ENCODE measurements around the gene RCC2. TPM values are rescaled to one million over a fixed set of nuclear protein-coding genes. Genes with fewer than 3 reads are reported as not detected.

RCC2 gene
- total RNA-seq, 1 experiment from 2014 or later = 473 TPM

GRCh38 chr1:17371896-17372295 is 67.6 kb downstream of the RCC2 start, which contains the start of gene PADI6:
Gene PADI6 (plus strand): TSS chr1:17372196. CDS start chr1:17372246, 50 bp downstream.
- H3K27me3 Mint-ChIP-seq (ENCODE audit: low read depth) = peaks cover 11% of the 10 kb centered on the region
- no peak for TF ChIP-seq CTCF (conservative IDR thresholded peaks at IDR 0.05)
- no peaks in the 10 kb centered on the region for H3K27me3 ChIP-seq (ENCODE audit: insufficient read depth, low read length)
- H3K4me1 Mint-ChIP-seq = peaks cover 26% of the 10 kb centered on the region in 2 experiments
- H3K27ac Mint-ChIP-seq = peak within 1 kb of the TSS in 1 of 3 experiments; percentile 95; a peak in 2 of 7 replicates
- H2BK120ac ChIP-seq (ENCODE audit: low read depth, low read length, poor library complexity, severe bottlenecking) = no peak within 1 kb of the TSS
- no peak within 1 kb of the TSS for H4K8ac ChIP-seq (replicated peaks; ENCODE audit: insufficient read length, low read depth, low read length)
- no peak within 1 kb of the TSS for H3K23ac ChIP-seq (ENCODE audit: insufficient read length, low read depth, low read length)
- no peak within 1 kb of the TSS for H2BK15ac ChIP-seq (ENCODE audit: low read depth, low read length)
- no peak within 1 kb of the TSS for H3K56ac ChIP-seq (ENCODE audit: insufficient read length, low read depth, low read length)
- no peaks in the 10 kb centered on the region for H3K36me3 Mint-ChIP-seq (ENCODE audit: insufficient read depth in 1 of 3, low read depth in 3 of 3)
- H3K79me1 ChIP-seq (ENCODE audit: insufficient read depth, low read depth, low read length, poor library complexity, severe bottlenecking) = no peaks in the 10 kb centered on the region
- no peak within 1 kb of the TSS for H4K5ac ChIP-seq (ENCODE audit: insufficient read length, low read depth, low read length)
- H3K4me3 Mint-ChIP-seq = no peak within 1 kb of the TSS
- H3K4me2 ChIP-seq (ENCODE audit: insufficient read depth, insufficient read length, low read length) = no peak within 1 kb of the TSS
- no peaks in the 10 kb centered on the region for H3K4me1 ChIP-seq (ENCODE audit: insufficient read depth, low read length)
- H3K9ac ChIP-seq (ENCODE audit: extremely low read depth, insufficient read length, low read length) = no peak within 1 kb of the TSS
- no CpG with 5 or more reads among the region's 7 CpGs for WGBS (ENCODE audit: extremely low coverage, insufficient read length, low lambda C conversion rate)
- no peak within 1 kb of the TSS for H2BK5ac ChIP-seq (ENCODE audit: insufficient read length, low read length)
- no peak within 1 kb of the TSS for H2BK12ac ChIP-seq (ENCODE audit: insufficient read length, low read depth, low read length)
- H3K79me2 ChIP-seq (ENCODE audit: insufficient read depth, low read length) = no peaks in the 10 kb centered on the region
- H3K4ac ChIP-seq (ENCODE audit: low read depth, low read length) = no peak within 1 kb of the TSS
- no peak within 1 kb of the TSS for H2AK5ac ChIP-seq (ENCODE audit: insufficient read length, low read length)
- no peaks in the 10 kb centered on the region for H4K20me1 ChIP-seq (ENCODE audit: control insufficient read depth, insufficient read depth, insufficient read length)
- no peak within 1 kb of the TSS for H3K18ac ChIP-seq (ENCODE audit: insufficient read length, low read depth, low read length)
- no peaks in the 10 kb centered on the region for H3K9me3 Mint-ChIP-seq
- no peaks in the 10 kb centered on the region for H3K9me3 ChIP-seq (ENCODE audit: control insufficient read depth, low read depth, low read length)
- H2AFZ ChIP-seq (ENCODE audit: low read length) = no peak within 1 kb of the TSS
- DNase-seq = no peak
- H3T11ph ChIP-seq (ENCODE audit: low read length) = no peak within 1 kb of the TSS
- no peak within 1 kb of the TSS for H2BK20ac ChIP-seq (ENCODE audit: low read depth, low read length, poor library complexity, severe bottlenecking)
- no peak within 1 kb of the TSS for H4K91ac ChIP-seq (ENCODE audit: insufficient read length, low read depth, low read length)
- no peaks in the 10 kb centered on the region for H3K23me2 ChIP-seq (ENCODE audit: insufficient read length, low read depth, low read length, poor library complexity, severe bottlenecking)
- no peak within 1 kb of the TSS for H3K27ac ChIP-seq (ENCODE audit: insufficient read length, low read depth, low read length)
- no peak within 1 kb of the TSS; the same call in 1 of the 2 replicates for H3K14ac ChIP-seq (ENCODE audit: insufficient read depth, low read length)
